CD4-positive, alpha-beta T cell treated with Interleukin-6 for 4 hours (primary cell): Measurements from ENCODE around the gene PAGR1.
"Not testable (repeated sequence)": the region's sequence is repeated elsewhere in the genome, so short reads cannot be mapped to it uniquely, and the experiment has no call there.

Source experiments
- DNase-seq: peaks from one replicate; pipeline ENCODE4 v3.0.0-alpha.2; 2020; ENCODE audit warnings: mixed read lengths

The PAGR1 gene

GRCh38 chr16:29815793-29816693, at the start of gene PAGR1:
TSS of gene PAGR1 (plus strand) at chr16:29816152. CDS start at chr16:29816526, 374 bp downstream.
- peak; percentile 98 for DNase-seq

GRCh38 chr16:29766571-29766970, 49.4 kb upstream of the PAGR1 start:
- DNase-seq: no peak

GRCh38 chr16:29767062-29767461, 48.9 kb upstream of the PAGR1 start:
- no peak for DNase-seq

- DNase-seq: no peak
Observed at GRCh38 chr16:29769507-29769906, 46.4 kb upstream of the PAGR1 start.

GRCh38 chr16:29770250-29770929, 45.6 kb upstream of the PAGR1 start:
- DNase-seq: no peak

GRCh38 chr16:29772330-29772729, 43.6 kb upstream of the PAGR1 start:
- DNase-seq: not testable (repeated sequence)

GRCh38 chr16:29774730-29775129, 41.2 kb upstream of the PAGR1 start:
- DNase-seq: no peak

GRCh38 chr16:29775742-29776408, 40.1 kb upstream of the PAGR1 start:
- no peak for DNase-seq

- DNase-seq: no peak
Observed at GRCh38 chr16:29777576-29778350, 38.2 kb upstream of the PAGR1 start, which contains the start of gene ZG16. TSS of gene ZG16 (plus strand) at chr16:29778256. CDS start at chr16:29779267, 1,011 bp downstream.

GRCh38 chr16:29779474-29779873, 36.5 kb upstream of the PAGR1 start:
- DNase-seq: no peak

- DNase-seq: not testable (repeated sequence)
Observed at GRCh38 chr16:29783094-29783953, 32.6 kb upstream of the PAGR1 start.

GRCh38 chr16:29784157-29784556, 31.8 kb upstream of the PAGR1 start:
- peak; percentile 47 for DNase-seq

- peak; percentile 84 for DNase-seq
Observed at GRCh38 chr16:29784901-29785500, 31.0 kb upstream of the PAGR1 start.

GRCh38 chr16:29787155-29787554, 28.8 kb upstream of the PAGR1 start:
- not testable (repeated sequence) for DNase-seq

GRCh38 chr16:29789775-29790182, 26.2 kb upstream of the PAGR1 start:
- no peak for DNase-seq

GRCh38 chr16:29790183-29790948, 25.6 kb upstream of the PAGR1 start, which contains the start of gene KIF22:
TSS of gene KIF22 (plus strand) at chr16:29790751. CDS start at chr16:29790760, 9 bp downstream.
- peak; percentile 100 for DNase-seq

- no peak for DNase-seq
Observed at GRCh38 chr16:29790949-29791844, 24.8 kb upstream of the PAGR1 start.

- no peak for DNase-seq
Observed at GRCh38 chr16:29791845-29792807, 23.8 kb upstream of the PAGR1 start.
